Adrenal gland (tissue), 12 donors: Measurements from ENCODE around the gene PUSL1. TPM values are rescaled to one million over a fixed set of nuclear protein-coding genes. Genes with fewer than 3 reads are reported as not detected.

Experiments used
- DNase-seq, 7 donors: peaks; one replicate each; pipeline ENCODE4 v3.0.0-alpha.2; 2019 to 2020
- H3K27ac ChIP-seq, 5 donors: fragments of 200-600 bp; sonication (generic) in 4 of 5; 1 replicate in 3 of 5; 2 replicates in 2 of 5; pipeline versions ENCODE4 v1.5.1 to v1.8.0; 2016 to 2020; ENCODE audit warnings: mild to moderate bottlenecking in 1 of 5
- H3K27me3 ChIP-seq: fragments of 200-600 bp; 2 replicates; pipeline ENCODE4 v1.8.0; 2021
- H3K36me3 ChIP-seq, 2 donors: fragments of 200-600 bp; replicated peaks in 1 of 2; 1 replicate in 1 of 2; 2 replicates in 1 of 2; pipeline versions ENCODE4 v1.5.1 to v1.8.0; 2018 to 2022
- H3K4me1 ChIP-seq, 2 donors: fragments of 200-600 bp; replicated peaks in 1 of 2; 1 replicate in 1 of 2; 2 replicates in 1 of 2; pipeline versions ENCODE4 v1.5.1 to v1.8.0; 2018 to 2021
- H3K4me3 ChIP-seq, 4 donors: fragments of 200-600 bp; sonication (generic) in 3 of 4; one replicate each; pipeline ENCODE4 v1.5.1; 2016 to 2018
- H3K9me3 ChIP-seq, 3 donors: fragments of 200-600 bp; sonication (generic) in 1 of 3; replicated peaks in 1 of 3; 1 replicate in 2 of 3; 2 replicates in 1 of 3; pipeline versions ENCODE4 v1.5.1 to v1.8.0; 2016 to 2021
- CTCF ChIP-seq, 6 experiments: fragments of 450-650 bp in 4 of 6; fragments of 200-600 bp in 2 of 6; sonication (generic) in 1 of 6; IDR thresholded peaks; 1 replicate in 5 of 6; 2 replicates in 1 of 6; pipeline versions ENCODE4 v1.5.1 to v1.8.0; 2016 to 2021; ENCODE audit warnings: antibody characterized with exemption in 6 of 6, mild to moderate bottlenecking in 2 of 6, moderate library complexity in 1 of 6
- POLR2A ChIP-seq, 2 donors: fragments of 450-650 bp; IDR thresholded peaks; one replicate each; pipeline ENCODE4 v1.6.1; 2017; ENCODE audit warnings: antibody characterized with exemption in 2 of 2, mild to moderate bottlenecking in 2 of 2, moderate library complexity in 1 of 2
- WGBS, 4 donors: extraction: QIAGEN DNeasy Blood & Tissue Kit in 2 of 4; methylation state at CpG; one replicate each; pipeline versions ENCODE4 v1.1.5 to v1.1.7; 2013 to 2017; 5-methylcytosine and 5-hydroxymethylcytosine counted together
- intact Hi-C, 2 donors: fragments of 100-400 bp; cut with DNase I; formaldehyde crosslinking; loops; one replicate each; pipeline versions ENCODE4 v1.14.1 to v1.15.0; 2022 to 2023
- polyA plus RNA-seq, 3 donors: library from polyadenylated mRNA; stranded (reverse); fragments of 200-250 nt in 2 of 3; fragments of 350-450 nt in 1 of 3; fragmentation: Illumina TruSeq in 1 of 3; extraction: RNeasy Lipid Tissue Mini Kit (QIAGEN cat#74804) in 1 of 3; gene quantifications; one replicate each; pipeline ENCODE4 v1.2.3, GENCODE V29; 2013 to 2014
- total RNA-seq, 9 donors: library from RNA; depleted of rRNA in 4 of 9; stranded (reverse); fragments of >200 nt in 4 of 9; fragments of 120-200 nt in 1 of 9; fragmentation: NEBNext Ultra II Directional in 1 of 9; extraction: Animal tissue kit (Norgen Biotek cat#: 25700) in 1 of 9; gene quantifications; one replicate each; pipeline versions ENCODE4 v1.1.0 to v1.2.4, GENCODE V29; 2013 to 2023
- donor health status: healthy with polysubstance abuse.
- donor health status: Bipolar disorder and iron deficiency.
- donor health status: DM: yes; HTN: yes; CAD: no.
- donor health status: DM: no; HTN: no; CAD: no.
- donor health status: DM: no; HTN: no; CAD: no.
- donor health status: DM: yes; HTN: yes; CAD: no.

The PUSL1 gene
- total and polyA plus RNA-seq, 12 donors, result 2.5 to 43.8 (median 26.1) TPM

GRCh38 chr1:1270813-1271212, 37.6 kb upstream of the PUSL1 start:
- no peak overlapping the region for H3K27ac ChIP-seq
- peaks cover 20 to 38% of the 10 kb centered on the region in 2 donors for H3K4me1 ChIP-seq
- 69 to 91% (median 82%) methylated on average over 7 of the region's 7 CpGs for WGBS, 4 donors
- intact Hi-C loops, result no loop called here
- H3K36me3 ChIP-seq, result peaks cover 0 to 13% of the 10 kb centered on the region in 2 donors
- DNase-seq, result no peak
- no peaks in the 10 kb centered on the region for H3K27me3 ChIP-seq
- H3K9me3 ChIP-seq, result no peaks in the 10 kb centered on the region
- TF ChIP-seq CTCF (IDR thresholded peaks at IDR 0.05) (no peak), POLR2A (IDR thresholded peaks at IDR 0.05) (no peak)
- H3K4me3 ChIP-seq, result peak overlapping the region in 1 of 4 donors; percentile 12

GRCh38 chr1:1272341-1273208, 35.8 kb upstream of the PUSL1 start:
- Histone ChIP-seq H3K9me3 (no peaks in the 10 kb centered on the region), H3K4me3 (peak overlapping the region; percentile 62 to 98 (median 78)), H3K27me3 (no peaks in the 10 kb centered on the region), H3K4me1 (peaks cover 20 to 38% of the 10 kb centered on the region in 2 donors), H3K36me3 (peaks cover 0 to 3% of the 10 kb centered on the region in 2 donors), H3K27ac (peak overlapping the region in 4 of 5 donors; percentile 51 to 97 (median 76))
- TF ChIP-seq POLR2A (IDR thresholded peaks at IDR 0.05) (no peak), CTCF (IDR thresholded peaks at IDR 0.05) (no peak)
- 20 to 34% (median 26%) methylated on average over 22 to 43 of the region's 43 CpGs for WGBS, 4 donors
- DNase-seq, result peak in 1 of 7 donors; percentile 36
- intact Hi-C loops, result no loop called here

GRCh38 chr1:1273209-1273511, 35.2 kb upstream of the PUSL1 start:
- intact Hi-C loops, result no loop called here
- Histone ChIP-seq H3K4me3 (peak overlapping the region; percentile 62 to 98 (median 78)), H3K4me1 (peaks cover 20 to 38% of the 10 kb centered on the region in 2 donors), H3K9me3 (no peaks in the 10 kb centered on the region), H3K27me3 (no peaks in the 10 kb centered on the region), H3K27ac (peak overlapping the region; percentile 30 to 97 (median 74)), H3K36me3 (no peaks in the 10 kb centered on the region)
- DNase-seq, result peak in 2 of 7 donors; percentile 55 to 64
- TF ChIP-seq CTCF (IDR thresholded peaks at IDR 0.05), result no peak
- TF ChIP-seq POLR2A (IDR thresholded peaks at IDR 0.05), result no peak
- WGBS, 4 donors, result 0% methylated on average over 2 to 31 of the region's 31 CpGs

GRCh38 chr1:1273512-1274298, 34.7 kb upstream of the PUSL1 start, which contains the start of gene UBE2J2:
UBE2J2 (minus strand) TSS chr1:1273854; CDS start chr1:1267992, 5,862 bp downstream.
- peak; percentile 52 to 57 for TF ChIP-seq POLR2A (IDR thresholded peaks at IDR 0.05)
- peak in 1 of 6 experiments; percentile 3 for TF ChIP-seq CTCF (IDR thresholded peaks at IDR 0.05)
- no peaks in the 10 kb centered on the region for H3K27me3 ChIP-seq
- no peaks in the 10 kb centered on the region for H3K9me3 ChIP-seq
- H3K4me3 ChIP-seq, result peak within 1 kb of the TSS; percentile 62 to 98 (median 78)
- peak within 1 kb of the TSS; percentile 30 to 97 (median 74) for H3K27ac ChIP-seq
- peaks cover 20 to 38% of the 10 kb centered on the region in 2 donors for H3K4me1 ChIP-seq
- H3K36me3 ChIP-seq, result no peaks in the 10 kb centered on the region
- peak; percentile 93 to 97 (median 96) for DNase-seq
- intact Hi-C loops, result no loop called here
- WGBS, 4 donors, result 0 to 2% (median 0%) methylated on average over 11 to 103 of the region's 105 CpGs
